NT2/D1 (cell line): ENCODE measurements around the gene RIMS1.

Experiments used
- YY1 ChIP-seq: IDR thresholded peaks from 2 replicates; pipeline ENCODE4 v1.6.1; 2011; ENCODE audit not compliant: insufficient read length, insufficient read depth
- ZNF274 ChIP-seq: IDR thresholded peaks from 2 replicates; pipeline ENCODE4 v1.6.1; 2011; ENCODE audit warnings: mild to moderate bottlenecking, low read depth, low read length

GRCh38 chr6:71902261-71902660, 15.9 kb downstream of the RIMS1 start:
- TF ChIP-seq ZNF274 (no peak), YY1 (no peak)
